Fibroblast of lung (primary cell): ENCODE data around the gene CYB561.

Experiments used
- EZH2 ChIP-seq: IDR thresholded peaks from 2 replicates; pipeline ENCODE4 v1.5.1; 2012; ENCODE audit warnings: low read length, control low read depth, mild to moderate bottlenecking; ENCODE audit errors: missing control alignments
- TF ChIP-seq, protein P1 (sequence below), 2 donors: IDR thresholded peaks in 1 of 2; conservative IDR thresholded peaks in 1 of 2; 1 replicate in 1 of 2; 2 replicates in 1 of 2; pipeline ENCODE4 v1.5.1; 2011 to 2012; ENCODE audit warnings: low read length in 2 of 2, control low read depth in 1 of 2, inconsistent platforms in 1 of 2, low read depth in 1 of 2, mild to moderate bottlenecking in 1 of 2

DNA sequence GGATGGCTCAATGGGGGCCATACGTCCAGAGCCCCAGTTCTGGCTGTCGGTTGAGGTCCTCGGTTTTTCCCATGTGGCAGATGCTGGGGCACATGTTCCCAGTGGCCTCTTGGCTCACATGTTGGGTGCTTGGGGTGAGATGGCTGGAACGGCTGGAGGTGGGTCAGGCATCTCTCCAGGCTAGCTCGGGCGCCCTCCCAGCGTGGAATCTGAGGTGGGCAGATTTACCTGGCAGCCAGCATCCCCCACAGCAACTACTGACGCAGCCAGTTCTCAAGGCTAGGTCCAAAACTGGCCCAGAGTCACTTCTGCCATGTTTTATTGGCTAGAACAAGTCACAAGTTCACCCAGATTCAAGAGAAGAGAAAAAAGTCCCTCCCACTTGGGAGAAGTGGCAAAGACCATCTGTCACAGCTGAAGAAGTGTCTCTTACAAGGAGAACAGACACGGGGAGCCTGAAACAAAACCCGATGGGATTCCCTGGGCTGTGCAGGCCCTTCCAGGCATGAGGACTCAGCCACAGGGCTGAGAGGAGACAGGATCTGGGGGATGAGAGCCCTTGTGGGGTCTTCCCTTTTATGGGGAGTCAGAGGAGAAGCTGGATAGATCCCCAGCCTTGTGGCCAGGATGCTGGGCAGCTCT, 46.0 kb upstream of the CYB561 start:
- TF ChIP-seq, protein P1, sequence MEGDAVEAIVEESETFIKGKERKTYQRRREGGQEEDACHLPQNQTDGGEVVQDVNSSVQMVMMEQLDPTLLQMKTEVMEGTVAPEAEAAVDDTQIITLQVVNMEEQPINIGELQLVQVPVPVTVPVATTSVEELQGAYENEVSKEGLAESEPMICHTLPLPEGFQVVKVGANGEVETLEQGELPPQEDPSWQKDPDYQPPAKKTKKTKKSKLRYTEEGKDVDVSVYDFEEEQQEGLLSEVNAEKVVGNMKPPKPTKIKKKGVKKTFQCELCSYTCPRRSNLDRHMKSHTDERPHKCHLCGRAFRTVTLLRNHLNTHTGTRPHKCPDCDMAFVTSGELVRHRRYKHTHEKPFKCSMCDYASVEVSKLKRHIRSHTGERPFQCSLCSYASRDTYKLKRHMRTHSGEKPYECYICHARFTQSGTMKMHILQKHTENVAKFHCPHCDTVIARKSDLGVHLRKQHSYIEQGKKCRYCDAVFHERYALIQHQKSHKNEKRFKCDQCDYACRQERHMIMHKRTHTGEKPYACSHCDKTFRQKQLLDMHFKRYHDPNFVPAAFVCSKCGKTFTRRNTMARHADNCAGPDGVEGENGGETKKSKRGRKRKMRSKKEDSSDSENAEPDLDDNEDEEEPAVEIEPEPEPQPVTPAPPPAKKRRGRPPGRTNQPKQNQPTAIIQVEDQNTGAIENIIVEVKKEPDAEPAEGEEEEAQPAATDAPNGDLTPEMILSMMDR (conservative IDR thresholded peaks at IDR 0.05 in 1 of 2, IDR thresholded peaks at IDR 0.05 in 1 of 2; ENCODE audit: low read depth in 1 of 2, low read length in 2 of 2) = no peak
- TF ChIP-seq EZH2 = no peak
